Testis (tissue), 3 donors: ENCODE results near the gene PLIN5. TPM values are rescaled to one million over a fixed set of nuclear protein-coding genes. Genes with fewer than 3 reads are reported as not detected.
"Not testable (repeated sequence)": the region's sequence is repeated elsewhere in the genome, so short reads cannot be mapped to it uniquely, and the experiment has no call there.

ENCODE experiments used
- DNase-seq: peaks from one replicate; pipeline ENCODE4 v3.0.0-alpha.2; 2019
- H3K27ac ChIP-seq, 2 donors: fragments of 200-600 bp; sonication (generic); one replicate each; pipeline ENCODE4 v1.5.1; 2019
- H3K27me3 ChIP-seq: fragments of 200-600 bp; sonication (generic); one replicate; pipeline ENCODE4 v1.5.1; 2019
- H3K36me3 ChIP-seq: fragments of 200-600 bp; sonication (generic); one replicate; pipeline ENCODE4 v1.5.1; 2017; ENCODE audit warnings: low read depth; ENCODE audit errors: missing control alignments
- H3K4me1 ChIP-seq: fragments of 200-600 bp; sonication (generic); one replicate; pipeline ENCODE4 v1.5.1; 2019
- H3K4me3 ChIP-seq, 2 donors: fragments of 200-600 bp; sonication (generic); one replicate each; pipeline ENCODE4 v1.5.1; 2017 to 2019
- H3K9me3 ChIP-seq: fragments of 200-600 bp; sonication (generic); one replicate; pipeline ENCODE4 v1.5.1; 2017
- POLR2A ChIP-seq: fragments of 450-650 bp; IDR thresholded peaks from one replicate; pipeline ENCODE4 v1.6.1; 2017; ENCODE audit warnings: antibody characterized with exemption, mild to moderate bottlenecking, moderate library complexity
- WGBS, 2 donors: methylation state at CpG; one replicate each; pipeline ENCODE4 v1.1.5; 2018; 5-methylcytosine and 5-hydroxymethylcytosine counted together
- intact Hi-C: fragments of 100-400 bp; cut with DNase I; formaldehyde crosslinking; loops from one replicate; pipeline ENCODE4 v1.15.1; 2023; ENCODE audit warnings: low total_unique reads
- polyA plus RNA-seq: library from polyadenylated mRNA; stranded (reverse); fragments of 350-450 nt; fragmentation: Illumina TruSeq; extraction: RNeasy Lipid Tissue Mini Kit (QIAGEN cat#74804); gene quantifications from one replicate; pipeline ENCODE4 v1.2.3, GENCODE V29; 2014; ENCODE audit warnings: low read depth, low replicate concordance; ENCODE audit not compliant: insufficient read depth
- total RNA-seq, 2 donors: library from RNA; depleted of rRNA; stranded (reverse); fragments of >200 nt; gene quantifications; one replicate each; pipeline ENCODE4 v1.2.3, GENCODE V29; 2016
- TF ChIP-seq, protein P1 (sequence below), 3 experiments: fragments of 450-650 bp in 2 of 3; fragments of 200-600 bp in 1 of 3; sonication (generic) in 1 of 3; IDR thresholded peaks; one replicate each; pipeline ENCODE4 v1.5.1; 2016 to 2019; ENCODE audit warnings: antibody characterized with exemption in 3 of 3, mild to moderate bottlenecking in 2 of 3, moderate library complexity in 1 of 3

PLIN5 gene
- total and polyA plus RNA-seq, 3 donors from 2014 or later = 3.8 to 8.5 (median 7.4) TPM

GRCh38 chr19:4529924-4530522 is 5.0 kb downstream of the PLIN5 start:
- no peak for DNase-seq
- intact Hi-C loops = no loop called here

GRCh38 chr19:4528843-4529242 is 6.2 kb downstream of the PLIN5 start:
- Histone ChIP-seq H3K27ac (no peak overlapping the region), H3K27me3 (no peaks in the 10 kb centered on the region), H3K4me3 (no peak overlapping the region), H3K36me3 (no peaks in the 10 kb centered on the region), H3K4me1 (no peaks in the 10 kb centered on the region), H3K9me3 (no peaks in the 10 kb centered on the region)
- WGBS, 2 donors = 80% methylated on average over 15 of the region's 15 CpGs
- DNase-seq = no peak
- intact Hi-C loops = no loop called here
- TF ChIP-seq POLR2A = no peak
- TF ChIP-seq, protein P1, sequence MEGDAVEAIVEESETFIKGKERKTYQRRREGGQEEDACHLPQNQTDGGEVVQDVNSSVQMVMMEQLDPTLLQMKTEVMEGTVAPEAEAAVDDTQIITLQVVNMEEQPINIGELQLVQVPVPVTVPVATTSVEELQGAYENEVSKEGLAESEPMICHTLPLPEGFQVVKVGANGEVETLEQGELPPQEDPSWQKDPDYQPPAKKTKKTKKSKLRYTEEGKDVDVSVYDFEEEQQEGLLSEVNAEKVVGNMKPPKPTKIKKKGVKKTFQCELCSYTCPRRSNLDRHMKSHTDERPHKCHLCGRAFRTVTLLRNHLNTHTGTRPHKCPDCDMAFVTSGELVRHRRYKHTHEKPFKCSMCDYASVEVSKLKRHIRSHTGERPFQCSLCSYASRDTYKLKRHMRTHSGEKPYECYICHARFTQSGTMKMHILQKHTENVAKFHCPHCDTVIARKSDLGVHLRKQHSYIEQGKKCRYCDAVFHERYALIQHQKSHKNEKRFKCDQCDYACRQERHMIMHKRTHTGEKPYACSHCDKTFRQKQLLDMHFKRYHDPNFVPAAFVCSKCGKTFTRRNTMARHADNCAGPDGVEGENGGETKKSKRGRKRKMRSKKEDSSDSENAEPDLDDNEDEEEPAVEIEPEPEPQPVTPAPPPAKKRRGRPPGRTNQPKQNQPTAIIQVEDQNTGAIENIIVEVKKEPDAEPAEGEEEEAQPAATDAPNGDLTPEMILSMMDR (IDR thresholded peaks at IDR 0.05) = no peak

More at GRCh38 chr19:4529924-4530522, 5.0 kb downstream of the PLIN5 start:
- Histone ChIP-seq H3K27me3 (no peaks in the 10 kb centered on the region), H3K27ac (no peak overlapping the region), H3K36me3 (no peaks in the 10 kb centered on the region), H3K4me3 (no peak overlapping the region), H3K9me3 (no peaks in the 10 kb centered on the region), H3K4me1 (no peaks in the 10 kb centered on the region)
- TF ChIP-seq, protein P1 (IDR thresholded peaks at IDR 0.05) = no peak
- TF ChIP-seq POLR2A = no peak
- WGBS, 2 donors = 81 to 84% methylated on average over 10 to 14 of the region's 14 CpGs

DNA sequence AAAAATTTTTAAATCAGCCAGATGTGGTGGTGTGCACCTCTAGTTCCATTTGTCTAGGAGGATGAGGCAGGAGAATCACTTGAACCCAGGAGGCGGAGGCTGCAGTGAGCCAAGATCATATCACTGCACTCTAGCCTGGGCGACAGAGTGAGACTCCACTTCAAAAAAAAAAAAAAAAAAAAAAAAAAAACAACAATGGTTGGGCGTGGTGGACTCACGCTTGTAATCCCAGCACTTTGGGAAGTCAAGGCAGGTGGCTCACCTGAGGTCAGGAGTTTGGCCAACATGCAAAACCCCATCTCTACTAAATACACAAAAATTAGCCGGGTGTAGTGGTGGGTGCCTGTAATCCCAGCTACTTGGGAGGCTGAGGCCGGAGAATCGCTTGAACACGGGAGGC is 7.6 kb downstream of the PLIN5 start:
- H3K4me3 ChIP-seq, H3K9me3 ChIP-seq, intact Hi-C loops, H3K27ac ChIP-seq, H3K36me3 ChIP-seq, H3K4me1 ChIP-seq, DNase-seq, H3K27me3 ChIP-seq: not testable (repeated sequence)
- WGBS, 2 donors = 95 to 98% methylated on average over 8 of the region's 8 CpGs

DNA sequence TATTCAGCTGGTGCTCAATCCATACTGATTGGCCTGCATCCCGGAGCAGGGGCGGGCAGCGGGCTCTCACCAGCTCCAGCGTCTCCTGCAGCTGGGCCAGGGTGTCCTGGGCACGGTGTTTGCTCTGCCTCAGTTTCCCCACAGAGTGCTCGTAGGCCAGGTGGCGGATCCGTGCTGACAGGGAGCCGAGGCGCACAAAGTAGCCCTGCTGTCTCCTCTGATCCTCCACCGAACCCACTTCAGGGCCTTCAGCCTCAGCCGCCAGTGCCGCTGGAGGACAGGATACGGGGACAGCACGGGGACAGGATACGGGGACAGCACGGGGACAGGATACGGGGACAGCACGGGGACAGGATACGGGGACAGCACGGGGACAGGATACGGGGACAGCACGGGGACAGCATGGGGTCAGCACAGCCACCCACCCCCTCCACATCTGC is 9.4 kb downstream of the PLIN5 start:
- WGBS, 2 donors = 76 to 83% methylated on average over 14 to 21 of the region's 23 CpGs
- Histone ChIP-seq H3K9me3 (no peaks in the 10 kb centered on the region), H3K27ac (no peak overlapping the region), H3K36me3 (no peaks in the 10 kb centered on the region), H3K27me3 (no peaks in the 10 kb centered on the region), H3K4me1 (no peaks in the 10 kb centered on the region), H3K4me3 (no peak overlapping the region)
- DNase-seq = no peak
- no peak for TF ChIP-seq POLR2A
- TF ChIP-seq, protein P1 (IDR thresholded peaks at IDR 0.05) = no peak
- intact Hi-C loops = no loop called here

DNA sequence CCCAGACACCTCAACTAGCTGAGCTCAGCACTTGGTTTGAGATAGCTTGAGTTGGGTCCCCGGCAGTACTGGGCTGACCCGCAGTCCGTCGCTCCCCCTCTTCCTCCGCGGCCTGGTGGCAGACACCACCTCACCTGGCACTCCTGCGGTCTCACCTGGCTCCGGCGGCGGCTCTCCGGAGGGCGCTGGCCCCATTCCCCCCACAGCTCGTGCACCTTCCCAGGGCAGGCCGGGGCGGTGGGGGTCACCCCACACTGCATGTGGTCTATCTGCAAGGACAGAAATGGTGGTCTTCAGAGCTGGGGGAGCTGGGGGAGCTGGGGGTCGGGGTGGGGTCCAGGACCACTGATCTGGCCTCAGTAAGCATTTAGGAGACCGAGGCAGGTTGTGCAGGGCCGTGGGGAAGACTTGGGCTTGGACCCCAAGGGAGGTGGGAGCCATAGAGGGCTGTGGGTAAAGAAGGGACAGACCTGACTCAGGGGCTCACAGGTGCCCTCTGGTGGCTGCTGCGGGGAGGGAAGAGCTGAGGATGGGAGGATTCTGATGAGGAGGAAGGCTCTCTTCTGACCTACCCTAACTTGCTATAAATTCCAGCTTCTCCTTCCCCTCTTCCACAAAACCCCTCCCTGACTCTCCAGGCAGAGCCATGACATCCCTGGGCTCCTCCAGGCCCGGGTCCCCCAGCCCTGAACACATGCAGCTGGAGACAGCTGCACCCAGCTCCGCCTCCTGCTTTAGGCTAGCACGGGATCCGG is 10.0 kb downstream of the PLIN5 start:
- Histone ChIP-seq H3K27me3 (no peaks in the 10 kb centered on the region), H3K4me3 (no peak overlapping the region), H3K36me3 (no peaks in the 10 kb centered on the region), H3K9me3 (no peaks in the 10 kb centered on the region), H3K4me1 (no peaks in the 10 kb centered on the region), H3K27ac (no peak overlapping the region)
- intact Hi-C loops = no loop called here
- DNase-seq = peak; percentile 57
- TF ChIP-seq POLR2A = no peak
- TF ChIP-seq, protein P1 (IDR thresholded peaks at IDR 0.05) = peak in 2 of 3 experiments; percentile 34 to 59
- 71 to 75% methylated on average over 22 to 23 of the region's 23 CpGs for WGBS, 2 donors
